Upper lobe of left lung (tissue), 6 donors: ENCODE data around the gene VOPP1. TPM values are rescaled to one million over a fixed set of nuclear protein-coding genes. Genes with fewer than 3 reads are reported as not detected.

Experiments used
- ATAC-seq, 2 donors: fragments of 200-7000 bp; cut with Tn5 transposase; one replicate each; pipeline ENCODE4 v1.9.1; 2022; ENCODE audit warnings: mild to moderate bottlenecking in 2 of 2, moderate library complexity in 2 of 2; ENCODE audit not compliant: low FRiP score in 2 of 2
- DNase-seq, 2 donors: peaks; one replicate each; pipeline ENCODE4 v3.0.0-alpha.2; 2019 to 2020
- H3K27ac ChIP-seq, 4 donors: fragments of 200-600 bp; sonication (generic); one replicate each; pipeline ENCODE4 v1.5.1; 2016 to 2019
- H3K27me3 ChIP-seq, 4 donors: fragments of 200-600 bp; sonication (generic); one replicate each; pipeline ENCODE4 v1.5.1; 2017 to 2019
- H3K36me3 ChIP-seq, 4 donors: fragments of 200-600 bp; sonication (generic); one replicate each; pipeline ENCODE4 v1.5.1; 2016 to 2019
- H3K4me1 ChIP-seq, 4 donors: fragments of 200-600 bp; sonication (generic); one replicate each; pipeline ENCODE4 v1.5.1; 2018 to 2019
- H3K4me3 ChIP-seq, 4 donors: fragments of 200-600 bp; sonication (generic); one replicate each; pipeline ENCODE4 v1.5.1; 2017 to 2019; ENCODE audit warnings: mild to moderate bottlenecking in 2 of 4, moderate library complexity in 1 of 4
- H3K9me3 ChIP-seq, 4 donors: fragments of 200-600 bp; sonication (generic); one replicate each; pipeline ENCODE4 v1.5.1; 2018 to 2019
- CTCF ChIP-seq, 6 experiments: fragments of 450-650 bp in 4 of 6; fragments of 200-600 bp in 2 of 6; sonication (generic) in 2 of 6; IDR thresholded peaks; one replicate each; pipeline ENCODE4 v1.5.1; 2016 to 2019; ENCODE audit warnings: antibody characterized with exemption in 6 of 6
- EP300 ChIP-seq, 4 donors: sonication (generic); formaldehyde crosslinking; IDR thresholded peaks; one replicate each; pipeline ENCODE4 v1.5.1; 2017; ENCODE audit warnings: antibody characterized with exemption in 4 of 4, control low read depth in 2 of 4
- POLR2A ChIP-seq, 4 donors: fragments of 450-650 bp; IDR thresholded peaks; one replicate each; pipeline ENCODE4 v1.5.1; 2016 to 2017; ENCODE audit warnings: antibody characterized with exemption in 4 of 4, mild to moderate bottlenecking in 2 of 4
- POLR2AphosphoS5 ChIP-seq, 2 donors: sonication (generic); formaldehyde crosslinking; IDR thresholded peaks; one replicate each; pipeline ENCODE4 v1.5.1; 2017; ENCODE audit warnings: antibody characterized with exemption in 2 of 2
- WGBS, 2 donors: methylation state at CpG; one replicate each; pipeline ENCODE4 v1.1.5; 2017 to 2018; 5-methylcytosine and 5-hydroxymethylcytosine counted together
- total RNA-seq, 6 donors: library from RNA; depleted of rRNA in 4 of 6; stranded (reverse); fragments of >200 nt in 4 of 6; gene quantifications; one replicate each; pipeline versions ENCODE4 v1.1.0 to v1.2.1, GENCODE V29; 2016 to 2021
- donor health status: DM: no; HTN: no; CAD: no; lungs with moderate emphysema.
- donor health status: DM: no; HTN: yes; CAD: no; lungs with severe emphysema.

Gene VOPP1
- total RNA-seq, 6 donors from 2014 or later = 27.2 to 67.6 (median 45.0) TPM

GRCh38 chr7:55527307-55527706 lies 45.0 kb downstream of the VOPP1 start:
- H3K9me3 ChIP-seq = no peaks in the 10 kb centered on the region
- no peak for ATAC-seq
- no peak overlapping the region for H3K27ac ChIP-seq
- H3K4me3 ChIP-seq = no peak overlapping the region
- H3K27me3 ChIP-seq = no peaks in the 10 kb centered on the region
- peaks cover 0 to 5% (median 0%) of the 10 kb centered on the region in 4 donors for H3K4me1 ChIP-seq
- WGBS, 2 donors = 81 to 82% methylated on average over 4 of the region's 4 CpGs
- no peaks in the 10 kb centered on the region for H3K36me3 ChIP-seq
- no peak for DNase-seq
- TF ChIP-seq POLR2AphosphoS5 (IDR thresholded peaks at IDR 0.05) = no peak
- no peak for TF ChIP-seq POLR2A (IDR thresholded peaks at IDR 0.05)
- no peak for TF ChIP-seq CTCF (IDR thresholded peaks at IDR 0.05)
- no peak for TF ChIP-seq EP300 (IDR thresholded peaks at IDR 0.05)

- ATAC-seq = peak; percentile 41 to 84
Observed at GRCh38 chr7:55526770-55527169, 45.5 kb downstream of the VOPP1 start.

GRCh38 chr7:55526329-55526728 lies 46.0 kb downstream of the VOPP1 start:
- no peak for TF ChIP-seq POLR2AphosphoS5 (IDR thresholded peaks at IDR 0.05)
- no peak for TF ChIP-seq EP300 (IDR thresholded peaks at IDR 0.05)
- no peak for TF ChIP-seq POLR2A (IDR thresholded peaks at IDR 0.05)
- TF ChIP-seq CTCF (IDR thresholded peaks at IDR 0.05) = no peak
- H3K4me1 ChIP-seq = peaks cover 0 to 5% (median 0%) of the 10 kb centered on the region in 4 donors
- DNase-seq = no peak
- no peak overlapping the region for H3K4me3 ChIP-seq
- no peaks in the 10 kb centered on the region for H3K9me3 ChIP-seq
- 89 to 96% methylated on average over 4 of the region's 4 CpGs for WGBS, 2 donors
- peak overlapping the region in 1 of 4 donors; percentile 1 for H3K27ac ChIP-seq
- ATAC-seq = no peak
- no peaks in the 10 kb centered on the region for H3K27me3 ChIP-seq
- H3K36me3 ChIP-seq = no peaks in the 10 kb centered on the region

More at GRCh38 chr7:55526770-55527169, 45.5 kb downstream of the VOPP1 start:
- peaks cover 0 to 5% (median 0%) of the 10 kb centered on the region in 4 donors for H3K4me1 ChIP-seq
- H3K27ac ChIP-seq = peak overlapping the region in 1 of 4 donors; percentile 1
- no peak overlapping the region for H3K4me3 ChIP-seq
- DNase-seq = no peak
- no peaks in the 10 kb centered on the region for H3K36me3 ChIP-seq
- H3K27me3 ChIP-seq = no peaks in the 10 kb centered on the region
- no peaks in the 10 kb centered on the region for H3K9me3 ChIP-seq
- TF ChIP-seq CTCF (IDR thresholded peaks at IDR 0.05) = no peak
- no peak for TF ChIP-seq EP300 (IDR thresholded peaks at IDR 0.05)
- TF ChIP-seq POLR2A (IDR thresholded peaks at IDR 0.05) = no peak
- TF ChIP-seq POLR2AphosphoS5 (IDR thresholded peaks at IDR 0.05) = no peak
- 66 to 83% methylated on average over 2 to 5 of the region's 5 CpGs for WGBS, 2 donors

GRCh38 chr7:55524558-55525310 lies 47.6 kb downstream of the VOPP1 start:
- Histone ChIP-seq H3K27me3 (no peaks in the 10 kb centered on the region), H3K27ac (peak overlapping the region in 1 of 4 donors; percentile 24), H3K4me3 (no peak overlapping the region), H3K9me3 (no peaks in the 10 kb centered on the region), H3K4me1 (peaks cover 0 to 5% (median 0%) of the 10 kb centered on the region in 4 donors), H3K36me3 (peaks cover 0 to 5% (median 2%) of the 10 kb centered on the region in 4 donors)
- DNase-seq (peak in 1 of 2 donors; percentile 57), ATAC-seq (no peak)
- WGBS, 2 donors = 87% methylated on average over 17 to 21 of the region's 21 CpGs
- TF ChIP-seq EP300 (IDR thresholded peaks at IDR 0.05) (no peak), POLR2A (IDR thresholded peaks at IDR 0.05) (peak in 1 of 4 donors; percentile 27), CTCF (IDR thresholded peaks at IDR 0.05) (no peak)
